Measurements from ENCODE around the gene MADD.

GRCh38 chr11:47271328-47271727 lies 1.4 kb downstream of the MADD start:
- TF ChIP-seq, protein P1, sequence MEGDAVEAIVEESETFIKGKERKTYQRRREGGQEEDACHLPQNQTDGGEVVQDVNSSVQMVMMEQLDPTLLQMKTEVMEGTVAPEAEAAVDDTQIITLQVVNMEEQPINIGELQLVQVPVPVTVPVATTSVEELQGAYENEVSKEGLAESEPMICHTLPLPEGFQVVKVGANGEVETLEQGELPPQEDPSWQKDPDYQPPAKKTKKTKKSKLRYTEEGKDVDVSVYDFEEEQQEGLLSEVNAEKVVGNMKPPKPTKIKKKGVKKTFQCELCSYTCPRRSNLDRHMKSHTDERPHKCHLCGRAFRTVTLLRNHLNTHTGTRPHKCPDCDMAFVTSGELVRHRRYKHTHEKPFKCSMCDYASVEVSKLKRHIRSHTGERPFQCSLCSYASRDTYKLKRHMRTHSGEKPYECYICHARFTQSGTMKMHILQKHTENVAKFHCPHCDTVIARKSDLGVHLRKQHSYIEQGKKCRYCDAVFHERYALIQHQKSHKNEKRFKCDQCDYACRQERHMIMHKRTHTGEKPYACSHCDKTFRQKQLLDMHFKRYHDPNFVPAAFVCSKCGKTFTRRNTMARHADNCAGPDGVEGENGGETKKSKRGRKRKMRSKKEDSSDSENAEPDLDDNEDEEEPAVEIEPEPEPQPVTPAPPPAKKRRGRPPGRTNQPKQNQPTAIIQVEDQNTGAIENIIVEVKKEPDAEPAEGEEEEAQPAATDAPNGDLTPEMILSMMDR (IDR thresholded peaks at IDR 0.05), result no peak
- TF ChIP-seq POLR2A (IDR thresholded peaks at IDR 0.05), result no peak

Data from thyroid gland (tissue), 4 donors.